Loucy (cell line): ENCODE results near the gene BACH2.

Experiments used
- H2AFZ ChIP-seq: fragments of 200-600 bp; sonication (generic); 2 replicates; pipeline ENCODE4 v1.6.0; 2016; ENCODE audit warnings: antibody characterized with exemption, mild to moderate bottlenecking, low read length, moderate library complexity
- H3F3A ChIP-seq: fragments of 200-600 bp; 2 replicates; pipeline ENCODE4 v1.6.0; 2016; ENCODE audit warnings: antibody characterized with exemption, low read depth, mild to moderate bottlenecking
- H3K27me3 ChIP-seq: fragments of 200-600 bp; sonication (generic); 2 replicates; pipeline ENCODE4 v1.6.1; 2014; ENCODE audit warnings: low read length, mild to moderate bottlenecking; ENCODE audit not compliant: insufficient read depth, poor library complexity, severe bottlenecking
- H3K36me3 ChIP-seq: fragments of 200-600 bp; sonication (generic); 2 replicates; pipeline ENCODE4 v1.6.1; 2016; ENCODE audit warnings: low read length; ENCODE audit not compliant: insufficient read depth
- H3K4me1 ChIP-seq: fragments of 200-600 bp; sonication (generic); 2 replicates; pipeline ENCODE4 v1.5.1; 2014; ENCODE audit warnings: low read length, mild to moderate bottlenecking; ENCODE audit not compliant: insufficient read depth, poor library complexity, severe bottlenecking
- H3K4me2 ChIP-seq: fragments of 200-600 bp; sonication (generic); 2 replicates; pipeline ENCODE4 v1.6.0; 2014; ENCODE audit warnings: antibody characterized with exemption, low read length, low read depth, mild to moderate bottlenecking; ENCODE audit not compliant: poor library complexity, severe bottlenecking
- H3K4me3 ChIP-seq: fragments of 200-600 bp; sonication (generic); 2 replicates; pipeline ENCODE4 v1.5.1; 2014; ENCODE audit warnings: low read length, mild to moderate bottlenecking, mixed read lengths; ENCODE audit not compliant: poor library complexity, severe bottlenecking
- H3K79me2 ChIP-seq: fragments of 200-600 bp; sonication (generic); 2 replicates; pipeline ENCODE4 v1.6.1; 2014; ENCODE audit warnings: low read length; ENCODE audit not compliant: insufficient read depth
- H3K9ac ChIP-seq: fragments of 200-600 bp; sonication (generic); 2 replicates; pipeline ENCODE4 v1.6.0; 2014; ENCODE audit warnings: mild to moderate bottlenecking, low read depth, low read length, moderate library complexity; ENCODE audit not compliant: poor library complexity, severe bottlenecking
- H3K9me2 ChIP-seq: fragments of 200-600 bp; sonication (generic); replicated peaks from 2 replicates; pipeline ENCODE4 v1.6.1; 2016; ENCODE audit warnings: low read depth, low read length, mixed read lengths
- H3K9me3 ChIP-seq: fragments of 200-600 bp; sonication (generic); 2 replicates; pipeline ENCODE4 v1.6.1; 2014; ENCODE audit warnings: mild to moderate bottlenecking, antibody characterized with exemption, low read length, low read depth; ENCODE audit not compliant: insufficient read depth
- H4K20me1 ChIP-seq: fragments of 200-600 bp; sonication (generic); 2 replicates; pipeline ENCODE4 v1.6.0; 2014; ENCODE audit warnings: antibody characterized with exemption, low read length, mild to moderate bottlenecking; ENCODE audit not compliant: insufficient read depth, poor library complexity, severe bottlenecking
- EZH2phosphoT487 ChIP-seq: fragments of 200-600 bp; IDR thresholded peaks from 2 replicates; pipeline ENCODE4 v1.6.1; 2018; ENCODE audit warnings: antibody characterized with exemption, mild to moderate bottlenecking, moderate library complexity, borderline replicate concordance
- TF ChIP-seq, protein P1 (sequence below): fragments of 200-600 bp; sonication (generic); conservative IDR thresholded peaks from 2 replicates; pipeline ENCODE4 v1.5.1; 2014; ENCODE audit warnings: mild to moderate bottlenecking, antibody characterized with exemption, low read length

Gene BACH2

DNA sequence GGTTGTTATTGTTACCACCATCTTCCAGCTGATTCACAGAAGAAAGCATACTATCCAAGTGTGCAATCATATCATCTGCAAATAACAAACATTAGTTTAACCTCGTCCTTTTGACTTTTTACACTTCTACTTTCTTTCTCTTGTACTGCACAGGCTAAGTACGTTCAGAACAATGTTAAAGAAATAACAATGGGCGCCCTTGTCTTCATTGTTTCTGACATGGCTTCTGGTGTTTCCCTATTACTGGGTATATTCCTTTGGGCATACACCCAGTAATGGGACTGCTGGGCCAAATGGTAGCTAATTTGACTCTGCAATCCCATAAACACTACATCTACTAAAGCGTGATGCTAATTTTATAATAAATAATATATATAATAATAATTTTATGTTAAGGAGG is 255.7 kb downstream of the BACH2 start:
- no peaks in the 10 kb centered on the region for H3K9me2 ChIP-seq
- TF ChIP-seq, protein P1, sequence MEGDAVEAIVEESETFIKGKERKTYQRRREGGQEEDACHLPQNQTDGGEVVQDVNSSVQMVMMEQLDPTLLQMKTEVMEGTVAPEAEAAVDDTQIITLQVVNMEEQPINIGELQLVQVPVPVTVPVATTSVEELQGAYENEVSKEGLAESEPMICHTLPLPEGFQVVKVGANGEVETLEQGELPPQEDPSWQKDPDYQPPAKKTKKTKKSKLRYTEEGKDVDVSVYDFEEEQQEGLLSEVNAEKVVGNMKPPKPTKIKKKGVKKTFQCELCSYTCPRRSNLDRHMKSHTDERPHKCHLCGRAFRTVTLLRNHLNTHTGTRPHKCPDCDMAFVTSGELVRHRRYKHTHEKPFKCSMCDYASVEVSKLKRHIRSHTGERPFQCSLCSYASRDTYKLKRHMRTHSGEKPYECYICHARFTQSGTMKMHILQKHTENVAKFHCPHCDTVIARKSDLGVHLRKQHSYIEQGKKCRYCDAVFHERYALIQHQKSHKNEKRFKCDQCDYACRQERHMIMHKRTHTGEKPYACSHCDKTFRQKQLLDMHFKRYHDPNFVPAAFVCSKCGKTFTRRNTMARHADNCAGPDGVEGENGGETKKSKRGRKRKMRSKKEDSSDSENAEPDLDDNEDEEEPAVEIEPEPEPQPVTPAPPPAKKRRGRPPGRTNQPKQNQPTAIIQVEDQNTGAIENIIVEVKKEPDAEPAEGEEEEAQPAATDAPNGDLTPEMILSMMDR = no peak
- no peak for TF ChIP-seq EZH2phosphoT487
- no peak overlapping the region for H3K4me2 ChIP-seq
- H3K36me3 ChIP-seq = no peaks in the 10 kb centered on the region; the same call in 1 of the 2 replicates
- H3K27me3 ChIP-seq = no peaks in the 10 kb centered on the region
- no peak overlapping the region for H3K4me3 ChIP-seq
- no peaks in the 10 kb centered on the region for H3F3A ChIP-seq
- no peak overlapping the region for H3K9ac ChIP-seq
- H2AFZ ChIP-seq = no peak overlapping the region
- peaks cover 2% of the 10 kb centered on the region; the same call in 1 of the 2 replicates for H3K79me2 ChIP-seq
- H4K20me1 ChIP-seq = no peaks in the 10 kb centered on the region
- H3K4me1 ChIP-seq = peaks cover 46% of the 10 kb centered on the region
- H3K9me3 ChIP-seq = no peaks in the 10 kb centered on the region

DNA sequence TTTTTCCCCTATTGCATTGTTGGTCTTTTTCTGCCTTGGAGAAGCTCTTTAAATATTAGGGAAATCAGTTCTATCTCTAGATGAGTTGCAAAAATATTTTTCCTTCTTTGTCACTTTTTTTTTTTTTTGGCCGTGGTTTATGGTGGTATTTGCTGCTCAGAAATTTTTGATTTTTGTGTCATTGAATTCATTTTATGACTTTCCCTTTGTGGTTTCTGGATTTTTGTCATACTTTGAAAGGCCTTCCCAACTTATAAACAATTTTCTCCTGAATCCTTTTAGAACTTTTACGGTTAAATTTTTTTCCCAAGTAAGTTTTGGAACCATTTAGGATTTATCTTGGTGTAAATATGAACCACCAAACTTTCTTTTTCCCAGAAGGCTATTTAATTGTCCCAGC is 256.7 kb downstream of the BACH2 start:
- no peaks in the 10 kb centered on the region; the same call in 1 of the 2 replicates for H3K79me2 ChIP-seq
- no peak overlapping the region for H3K4me2 ChIP-seq
- H3K9ac ChIP-seq = no peak overlapping the region
- no peaks in the 10 kb centered on the region for H4K20me1 ChIP-seq
- no peak overlapping the region for H2AFZ ChIP-seq
- H3F3A ChIP-seq = no peaks in the 10 kb centered on the region
- TF ChIP-seq, protein P1 = no peak
- no peak for TF ChIP-seq EZH2phosphoT487
- H3K9me3 ChIP-seq = no peaks in the 10 kb centered on the region
- H3K4me1 ChIP-seq = peaks cover 46% of the 10 kb centered on the region
- no peak overlapping the region for H3K4me3 ChIP-seq
- H3K9me2 ChIP-seq = no peaks in the 10 kb centered on the region
- no peaks in the 10 kb centered on the region for H3K27me3 ChIP-seq
- H3K36me3 ChIP-seq = no peaks in the 10 kb centered on the region; the same call in 1 of the 2 replicates

DNA sequence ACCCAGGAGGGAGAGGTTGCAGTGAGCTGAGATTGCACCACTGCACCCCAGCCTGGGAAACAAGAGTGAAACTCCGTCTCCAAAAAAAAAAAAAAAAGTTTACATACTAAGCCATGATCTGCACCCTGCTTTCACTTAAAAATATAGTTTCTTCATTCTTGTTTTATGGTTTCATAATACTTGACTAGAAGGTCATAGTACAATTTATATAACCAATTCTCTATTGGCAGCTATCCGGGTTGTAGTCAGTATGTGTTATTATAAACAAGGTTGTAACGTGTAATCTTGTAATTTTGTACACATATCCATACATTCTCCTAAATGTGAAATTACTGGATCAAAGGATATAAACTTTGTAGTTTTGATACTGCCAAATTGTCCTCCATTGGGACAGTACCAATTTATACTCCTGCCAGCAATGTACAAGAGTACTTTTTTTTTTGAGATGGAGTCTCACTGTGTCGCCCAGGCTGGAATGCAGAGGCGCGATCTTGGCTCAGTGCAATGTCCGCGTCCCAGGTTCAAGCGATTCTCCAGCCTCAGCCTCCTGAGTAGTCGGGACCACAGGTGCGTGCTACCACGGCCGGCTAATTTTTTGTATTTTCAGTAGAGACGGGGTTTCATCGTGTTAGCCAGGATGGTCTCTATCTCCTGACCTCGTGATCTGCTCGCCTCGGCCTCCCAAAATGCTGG is 257.5 kb downstream of the BACH2 start:
- TF ChIP-seq, protein P1 = no peak
- TF ChIP-seq EZH2phosphoT487 = no peak
- Histone ChIP-seq H3K4me1 (peaks cover 47% of the 10 kb centered on the region), H2AFZ (no peak overlapping the region), H3F3A (no peaks in the 10 kb centered on the region), H3K27me3 (no peaks in the 10 kb centered on the region), H3K4me2 (no peak overlapping the region), H3K9ac (no peak overlapping the region), H3K36me3 (no peaks in the 10 kb centered on the region; the same call in 1 of the 2 replicates), H3K79me2 (peaks cover 5% of the 10 kb centered on the region), H4K20me1 (no peaks in the 10 kb centered on the region), H3K4me3 (no peak overlapping the region), H3K9me2 (no peaks in the 10 kb centered on the region), H3K9me3 (no peaks in the 10 kb centered on the region)
